ENCODE data around the gene FAM149A. TPM values are rescaled to one million over a fixed set of nuclear protein-coding genes. Genes with fewer than 3 reads are reported as not detected.

FAM149A gene
- total and polyA plus RNA-seq, 10 of the 15 experiments (the other 5 are each of a cell fraction or from before 2014, with no cell fraction given) = 0.38 to 1.9 (median 0.99) TPM

GRCh38 chr4:186095406-186095805 is 9.1 kb upstream of the FAM149A start (continued):
- TF ChIP-seq PBX3 (IDR thresholded peaks at IDR 0.05; ENCODE audit: insufficient replicate concordance, low read depth, low read length) (no peak), WRNIP1 (IDR thresholded peaks at IDR 0.05; ENCODE audit: borderline replicate concordance, low read depth, low read length) (no peak), CTCF (IDR thresholded peaks at IDR 0.05 in 2 of 3, conservative IDR thresholded peaks at IDR 0.05 in 1 of 3; ENCODE audit: control insufficient read depth in 2 of 3, extremely low read depth in 1 of 3, insufficient read depth in 1 of 3, low read depth in 3 of 3, low read length in 3 of 3) (no peak), ZNF274 (IDR thresholded peaks at IDR 0.05; ENCODE audit: insufficient read depth, insufficient read length) (no peak), YY1 (IDR thresholded peaks at IDR 0.05; ENCODE audit: low read depth, low read length) (no peak), ZNF384 (IDR thresholded peaks at IDR 0.05; ENCODE audit: borderline replicate concordance, low read depth, low read length) (no peak), CUX1 (IDR thresholded peaks at IDR 0.05; ENCODE audit: insufficient replicate concordance, low read depth, low read length) (no peak), SIN3A (IDR thresholded peaks at IDR 0.05; ENCODE audit: low read depth, low read length) (no peak)

Data from GM12878 (cell line).